ENCODE measurements around the gene LRRK2.

DNA sequence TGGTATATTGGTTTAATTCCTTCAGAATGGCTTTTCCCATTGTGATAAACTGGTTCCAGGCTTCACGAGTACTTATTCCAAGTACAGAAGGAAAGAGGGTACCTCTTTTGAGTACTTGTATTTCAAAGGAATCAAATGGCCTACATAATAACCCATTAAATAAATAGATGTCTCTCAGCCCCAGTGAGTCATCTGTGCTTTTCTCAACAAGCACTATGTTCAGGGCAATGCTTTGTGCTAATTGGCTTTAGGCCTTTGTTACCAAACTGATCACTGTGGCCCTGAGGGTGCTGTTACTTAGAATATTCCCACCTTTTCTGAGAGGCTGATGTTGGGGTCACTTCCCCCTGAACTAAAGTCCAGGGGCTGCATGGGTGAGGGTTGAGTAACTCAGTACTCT lies 107.1 kb downstream of the LRRK2 start:
- no peak for TF ChIP-seq POLR2AphosphoS5 (IDR thresholded peaks at IDR 0.05)
- no peak for TF ChIP-seq POLR2A (IDR thresholded peaks at IDR 0.05)

Data from spleen (tissue), 3 donors.